Dedifferentiated amniotic fluid mesenchymal stem cell (primary cell): ENCODE data around the gene SLIT1.

ENCODE experiments used
- DNase-seq: peaks from one replicate; pipeline ENCODE4 v3.0.0-alpha.2; 2016; ENCODE audit errors: extremely low spot score

SLIT1 gene

DNA sequence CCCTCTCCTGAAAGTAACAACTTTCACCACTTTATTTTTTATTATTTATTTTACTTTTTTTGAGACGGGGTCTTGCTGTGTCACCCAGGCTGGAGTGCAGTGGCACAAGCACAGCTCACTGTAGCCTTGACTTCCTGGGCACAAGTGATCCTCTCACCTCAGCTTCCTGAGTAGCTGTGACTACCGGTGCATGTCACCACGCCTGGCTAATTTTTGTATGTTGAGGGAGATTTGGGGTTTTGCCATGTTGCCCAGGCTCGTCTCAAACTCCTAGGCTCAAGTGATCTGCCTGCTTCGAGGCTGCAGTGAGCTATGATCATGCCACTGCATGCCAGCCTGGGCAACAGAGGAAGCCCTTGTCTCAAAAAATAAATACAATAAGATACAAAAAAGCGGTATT lies 14.9 kb upstream of the SLIT1 start:
- no peak for DNase-seq

DNA sequence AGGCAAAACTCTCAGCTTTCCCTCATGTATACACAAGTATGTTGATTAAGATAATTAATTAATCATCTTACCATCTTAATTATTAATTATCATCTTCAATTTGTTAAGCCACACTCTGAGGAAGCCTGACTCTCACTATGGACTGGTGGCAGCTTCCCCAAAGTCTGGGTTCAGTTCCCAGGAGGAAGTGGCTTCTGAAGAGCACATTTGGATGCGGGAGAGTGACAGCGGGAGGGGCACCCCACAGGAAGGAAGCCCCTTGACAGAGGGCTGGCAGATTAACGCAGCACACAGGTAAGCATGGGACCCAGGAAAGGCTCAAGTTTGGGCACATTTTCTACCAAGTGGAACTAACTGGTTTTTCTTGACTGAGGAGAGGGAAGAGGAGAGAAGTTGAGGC lies 13.4 kb upstream of the SLIT1 start:
- DNase-seq, result no peak

DNA sequence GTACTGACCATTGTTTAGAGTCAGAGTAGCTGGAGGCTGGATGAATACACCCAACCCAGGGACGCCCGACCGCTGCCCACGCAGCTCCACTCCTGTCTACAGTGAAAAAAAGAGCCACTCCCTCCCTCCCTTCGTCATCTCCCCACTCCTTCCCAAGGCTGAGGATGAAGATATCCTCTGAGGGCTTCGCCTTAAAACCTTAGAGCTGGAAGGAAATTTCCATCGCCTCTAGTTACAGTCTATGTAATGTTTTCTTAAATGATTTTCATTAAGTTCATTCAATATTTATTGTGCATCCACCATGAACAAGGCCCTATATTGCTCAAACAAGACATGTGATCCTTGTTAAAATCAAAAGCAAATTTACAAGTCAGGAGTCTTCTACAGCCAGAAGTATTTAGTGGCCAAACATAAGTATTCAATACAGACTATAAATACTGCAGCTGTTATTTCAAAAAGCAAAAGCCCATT lies 11.3 kb upstream of the SLIT1 start:
- no peak for DNase-seq

DNA sequence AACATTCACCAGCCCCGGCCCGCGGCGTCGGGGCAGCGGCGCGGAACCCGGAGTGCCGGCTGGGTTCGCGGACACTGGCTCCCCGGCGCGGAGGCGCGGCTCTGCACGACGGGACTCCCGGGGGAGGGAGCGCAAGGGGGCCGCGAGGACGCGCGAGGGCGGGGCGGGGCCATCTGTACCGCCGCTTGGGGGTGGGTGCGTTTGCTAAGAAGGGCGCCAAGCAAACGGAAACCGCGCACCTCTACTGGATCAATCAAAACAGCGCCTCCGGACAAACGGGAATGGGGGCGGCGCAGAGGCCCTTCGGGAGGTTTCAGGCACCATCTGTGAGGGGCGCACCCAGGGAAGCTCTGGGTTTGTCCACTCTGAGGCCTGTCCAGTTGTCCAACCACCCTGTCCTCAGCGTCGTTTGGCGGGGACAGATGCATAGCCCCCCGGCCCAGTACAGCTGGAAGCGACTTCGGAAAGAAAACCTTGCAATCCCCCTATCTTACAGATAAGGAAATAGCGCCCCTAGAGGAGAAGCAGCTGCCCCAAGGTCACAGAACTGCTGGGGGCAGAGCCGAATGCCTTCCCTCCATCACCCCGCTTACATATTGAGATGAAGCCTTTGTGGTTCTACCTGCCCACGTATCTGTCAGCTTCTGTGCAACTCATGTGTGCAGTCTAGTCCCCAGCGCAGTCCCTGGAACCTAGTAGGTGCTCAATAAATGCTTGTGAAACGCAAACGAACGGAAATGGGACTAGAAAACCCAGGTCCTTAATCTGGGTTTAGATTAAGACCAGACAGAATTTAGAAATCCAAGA lies 10.7 kb upstream of the SLIT1 start:
- no peak for DNase-seq

DNA sequence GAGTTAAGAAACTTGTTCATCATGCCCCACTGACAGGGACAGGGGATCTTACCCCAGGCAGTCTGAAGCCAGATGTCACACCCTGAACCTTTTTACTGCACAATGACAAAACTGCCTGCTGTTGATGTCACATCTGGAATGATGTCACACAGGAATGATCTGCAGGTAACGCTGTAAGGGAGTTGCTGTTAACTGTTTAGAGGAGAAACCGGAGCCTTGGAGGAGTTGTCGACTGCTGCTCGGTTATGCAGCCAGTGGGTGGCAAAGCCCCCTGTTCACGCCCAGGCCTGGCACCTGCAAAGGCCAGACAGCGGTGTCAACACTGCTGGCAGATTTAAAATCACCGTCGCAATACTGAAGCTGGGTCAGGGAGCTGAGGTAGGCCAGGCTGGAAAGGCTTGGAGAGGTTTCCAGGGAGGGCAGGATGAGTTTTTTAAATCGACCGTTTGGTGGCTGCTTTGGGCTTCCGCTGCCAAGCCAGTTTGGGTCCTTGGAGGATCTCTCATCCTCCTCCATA lies 10.0 kb upstream of the SLIT1 start:
- no peak for DNase-seq

DNA sequence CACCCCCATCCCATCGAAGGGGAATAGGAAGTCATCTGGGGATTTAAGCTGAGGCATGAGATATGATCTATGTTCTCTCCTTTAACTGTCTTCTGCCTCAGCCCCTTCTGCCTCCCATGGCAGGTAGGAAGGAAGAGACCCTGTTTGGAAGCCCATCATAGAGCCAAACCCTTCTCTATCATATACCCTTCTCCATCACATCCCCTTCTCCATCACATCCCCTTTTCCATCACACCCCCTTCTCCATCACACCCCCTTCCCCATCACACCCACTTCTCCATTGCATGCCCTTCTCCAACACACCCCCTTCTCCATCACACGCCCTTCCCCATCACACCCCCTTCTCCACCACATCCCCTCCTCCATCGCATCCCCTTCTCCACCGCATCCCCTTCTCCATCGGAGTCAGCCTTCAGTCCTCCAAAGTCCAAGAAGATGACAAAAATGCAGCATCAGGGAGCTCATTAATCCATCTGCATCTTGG lies 7.2 kb upstream of the SLIT1 start:
- DNase-seq, result no peak

DNA sequence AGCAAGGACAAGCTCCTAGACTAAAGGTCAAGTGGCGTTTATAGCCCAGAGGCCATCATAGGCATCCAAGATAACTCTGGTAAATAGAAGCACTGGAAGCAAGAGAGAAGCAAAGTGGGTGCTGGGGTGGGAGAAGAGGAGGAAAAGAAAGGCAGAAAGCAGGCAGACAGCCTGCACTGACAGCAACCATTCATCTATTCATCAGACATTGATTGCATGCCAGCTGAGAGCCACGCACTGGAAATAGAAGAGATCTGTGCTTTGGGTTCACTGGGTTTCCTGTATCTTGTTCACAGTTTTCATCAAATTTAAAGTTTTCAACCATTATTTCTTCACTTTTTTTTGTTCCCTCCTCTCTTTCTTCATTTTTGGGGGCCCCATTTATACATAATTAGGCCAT lies 4.7 kb upstream of the SLIT1 start:
- no peak for DNase-seq

DNA sequence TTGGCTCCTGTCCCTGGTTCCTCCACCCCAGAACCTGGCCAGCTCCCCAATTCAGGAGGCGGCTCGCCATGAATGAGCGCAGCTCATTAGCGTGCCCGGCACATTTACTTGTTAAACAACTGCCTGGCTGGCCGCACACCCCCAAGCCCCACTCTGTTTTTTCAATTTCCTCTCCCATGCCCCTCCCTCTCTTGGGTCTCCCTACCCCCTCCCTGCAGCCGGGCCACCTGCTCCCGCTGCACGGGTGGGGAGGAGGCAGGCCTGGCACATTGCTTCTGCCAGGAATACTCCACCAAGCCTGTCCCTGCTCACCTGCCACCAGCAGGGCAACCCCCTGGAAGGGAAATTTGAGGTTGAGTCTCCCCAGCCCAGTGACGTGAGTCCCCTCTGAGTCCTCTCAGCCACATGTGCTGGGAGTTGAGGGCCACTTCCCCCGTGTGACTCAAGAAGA lies 2.5 kb upstream of the SLIT1 start:
- no peak for DNase-seq

DNA sequence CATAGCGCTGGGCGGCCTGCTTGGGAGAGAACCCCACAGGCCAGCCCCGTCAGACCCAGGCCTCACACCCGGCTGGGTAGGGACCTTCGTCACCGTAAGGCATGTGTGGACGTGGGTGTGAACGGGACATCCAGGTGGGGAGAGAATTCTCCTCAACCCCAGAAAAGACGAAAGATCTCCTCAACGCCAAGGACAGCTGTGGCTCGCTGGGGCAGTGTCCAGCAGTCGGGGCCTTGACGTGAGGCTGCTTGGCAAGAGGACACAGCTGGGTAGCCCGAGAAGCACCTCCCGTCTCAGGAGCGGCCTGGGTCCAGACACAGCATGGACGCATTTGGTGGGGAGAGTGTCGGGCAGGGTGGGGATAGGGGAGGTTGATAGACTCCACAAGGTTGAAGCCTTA lies 1.2 kb upstream of the SLIT1 start:
- DNase-seq, result no peak

DNA sequence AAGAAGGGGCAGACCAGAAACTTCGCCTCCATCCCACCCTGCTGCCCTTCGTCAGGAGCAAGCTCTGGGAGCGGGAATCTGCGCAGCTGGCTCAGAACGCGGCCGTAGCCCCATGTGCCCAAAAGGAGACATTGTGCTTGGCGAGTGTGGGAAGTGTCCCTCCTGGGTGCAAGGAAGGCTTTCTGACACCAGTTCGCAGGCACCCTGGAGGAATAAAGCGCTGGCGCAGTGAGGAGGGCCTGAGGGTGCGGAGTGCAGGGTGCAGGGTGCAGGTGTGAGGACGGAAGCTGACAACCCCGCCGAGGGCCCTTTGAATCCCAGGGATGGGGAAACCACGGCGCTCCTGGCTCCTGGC lies 811 bp downstream of the SLIT1 start:
- no peak for DNase-seq

DNA sequence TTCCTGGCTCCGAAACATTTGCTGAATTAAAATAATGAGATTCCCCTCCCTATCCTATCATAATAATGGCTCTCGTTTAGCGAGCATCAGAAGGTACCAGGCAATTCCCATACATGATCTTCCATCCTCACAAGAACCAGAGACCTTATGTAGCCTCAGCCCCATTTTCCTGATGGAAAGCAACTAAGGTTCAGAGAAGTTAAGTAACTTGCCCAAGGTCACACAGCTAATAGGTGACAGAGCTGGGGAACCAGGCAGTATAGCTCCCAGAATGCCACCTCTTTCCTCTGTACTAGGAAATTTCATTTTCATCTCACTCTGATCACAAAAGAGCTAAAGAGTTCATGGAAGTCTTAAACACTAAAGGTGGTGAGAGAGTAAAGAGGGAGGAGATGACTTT lies 2.4 kb downstream of the SLIT1 start:
- no peak for DNase-seq

DNA sequence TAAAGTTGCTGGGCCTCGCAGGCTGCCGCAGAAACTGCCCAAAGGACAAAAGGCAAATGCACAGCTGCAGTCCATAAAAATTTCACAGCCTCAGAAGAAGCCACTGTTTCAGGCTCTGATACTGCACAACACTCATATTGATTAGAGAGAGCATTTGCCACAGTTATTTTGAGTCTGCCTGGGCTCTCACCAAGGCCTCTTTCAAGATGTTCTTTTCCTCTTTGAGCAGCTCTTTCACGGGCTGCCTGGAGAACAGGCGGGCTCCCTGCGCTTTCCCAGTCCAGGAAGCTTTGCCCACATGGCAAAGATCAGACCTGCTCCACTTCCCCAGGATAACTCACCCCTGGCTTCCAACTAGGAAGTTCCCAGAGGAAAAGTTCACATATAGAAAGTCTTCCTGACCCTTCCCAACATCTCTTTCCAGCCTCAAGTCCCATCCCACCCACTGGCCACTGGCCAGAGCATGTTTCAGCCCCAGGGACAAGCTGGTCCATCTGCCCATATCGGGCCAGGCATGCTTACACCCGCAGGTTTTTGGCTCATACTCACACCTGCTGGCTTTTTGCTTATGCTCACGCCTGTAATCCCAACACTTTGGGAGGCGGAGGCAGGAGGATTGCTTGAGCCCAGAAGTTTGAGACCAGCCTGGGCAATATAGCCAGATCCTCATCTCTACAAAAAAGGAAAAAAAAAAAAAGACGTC lies 3.3 kb downstream of the SLIT1 start:
- no peak for DNase-seq

DNA sequence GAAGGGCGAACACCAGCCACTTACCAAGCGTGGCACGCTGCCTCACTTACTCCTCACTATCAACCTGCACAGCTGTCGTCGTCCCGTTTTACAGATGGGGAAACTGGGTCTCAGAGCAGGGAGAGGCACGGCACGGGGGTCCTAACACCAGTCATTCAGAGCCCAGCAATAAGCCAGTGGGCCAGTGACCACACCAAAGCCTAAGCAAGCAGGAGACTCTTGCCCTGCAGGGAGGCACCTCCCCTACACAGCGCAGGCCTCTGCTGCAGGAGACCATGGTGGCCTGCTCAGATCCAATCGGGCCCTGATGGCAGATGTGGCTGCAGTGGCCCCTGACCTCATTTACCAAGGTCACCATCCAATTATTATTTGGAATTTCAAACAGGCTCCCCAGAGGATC lies 4.8 kb downstream of the SLIT1 start:
- DNase-seq, result no peak

DNA sequence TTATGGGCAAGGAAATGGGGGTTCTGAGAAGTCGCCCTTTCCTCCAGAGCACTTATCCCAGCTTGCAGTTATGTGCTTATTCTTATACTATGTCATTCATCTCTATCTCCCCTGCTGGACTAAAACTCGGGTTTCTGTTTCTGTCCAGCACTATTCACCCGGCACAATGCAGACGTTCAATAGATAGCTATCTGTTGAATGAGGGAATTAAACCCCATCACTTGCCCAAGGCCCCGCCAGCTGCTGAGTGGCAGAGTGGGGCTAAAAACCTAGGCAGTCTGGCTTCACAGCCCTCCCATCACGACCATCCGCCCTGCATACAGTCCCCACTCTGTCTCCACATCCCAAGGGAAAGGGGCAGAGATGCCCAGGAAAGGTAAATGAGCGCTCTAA lies 5.4 kb downstream of the SLIT1 start:
- no peak for DNase-seq

DNA sequence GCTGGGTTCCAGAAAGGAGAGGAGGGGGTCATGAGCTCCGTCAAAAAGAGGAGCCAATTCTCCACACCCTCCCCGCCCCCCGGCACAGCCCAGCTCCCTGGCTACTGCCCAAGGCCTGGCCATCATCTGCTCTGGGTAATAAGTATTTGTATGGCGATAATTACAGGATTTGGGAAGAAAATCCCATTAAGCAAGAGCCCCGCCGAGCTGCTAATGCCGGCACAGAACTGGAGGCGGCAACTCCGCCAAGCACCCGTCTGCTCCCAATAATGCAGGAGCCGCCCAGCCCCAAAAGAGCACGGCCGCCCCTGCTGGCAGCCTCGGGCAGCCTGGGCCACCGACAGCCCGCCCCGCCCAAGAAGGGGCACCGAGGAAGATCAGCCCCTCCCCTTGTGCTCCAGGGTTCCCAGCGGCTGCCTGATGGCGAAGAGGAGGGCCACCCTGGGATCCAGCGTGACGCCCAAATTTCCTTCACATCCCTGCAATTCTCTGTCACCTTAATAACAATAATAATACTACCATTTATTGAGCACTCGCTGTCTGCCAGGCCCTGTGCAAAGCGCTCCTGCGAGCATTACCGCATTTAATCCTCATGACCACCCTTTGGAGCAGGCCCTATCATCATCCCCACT lies 5.9 kb downstream of the SLIT1 start:
- no peak for DNase-seq

DNA sequence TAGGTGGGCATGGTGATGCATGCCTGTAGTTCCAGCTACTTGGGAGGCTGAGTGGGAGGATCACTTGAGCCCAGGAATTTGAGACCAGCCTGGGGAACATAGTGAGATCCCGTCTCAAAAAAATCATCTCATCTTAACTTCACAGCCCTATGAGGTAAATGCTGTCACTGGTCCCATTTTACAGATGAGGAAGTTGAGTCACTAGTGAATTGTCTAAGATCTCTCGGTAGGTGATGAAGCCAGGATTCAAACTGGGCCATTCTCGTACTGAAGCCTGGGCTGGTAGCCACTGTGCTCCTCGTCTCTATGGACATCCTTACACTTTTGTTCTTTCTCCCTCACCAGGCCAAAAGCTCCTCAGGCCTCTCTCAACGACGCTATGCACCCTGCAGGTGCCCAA lies 6.4 kb downstream of the SLIT1 start:
- DNase-seq, result no peak

DNA sequence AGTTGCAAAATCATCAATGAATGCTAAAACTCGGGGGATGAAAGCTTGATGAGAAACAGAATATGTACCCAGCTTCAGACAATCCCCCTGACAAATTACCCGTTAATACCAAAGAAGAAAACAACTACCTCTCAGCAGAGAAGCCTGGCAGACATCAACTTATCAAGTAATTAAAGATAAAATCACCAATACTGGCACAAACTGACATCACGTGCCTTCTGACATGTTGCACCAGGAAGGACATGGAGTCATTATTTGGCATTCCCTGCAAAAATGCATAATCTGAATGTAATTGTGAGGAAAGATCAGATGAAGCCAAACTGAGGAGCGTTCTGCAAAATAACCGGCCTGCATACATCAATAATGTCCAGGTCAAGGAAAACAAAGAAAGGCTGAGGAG lies 7.7 kb downstream of the SLIT1 start:
- DNase-seq, result no peak

DNA sequence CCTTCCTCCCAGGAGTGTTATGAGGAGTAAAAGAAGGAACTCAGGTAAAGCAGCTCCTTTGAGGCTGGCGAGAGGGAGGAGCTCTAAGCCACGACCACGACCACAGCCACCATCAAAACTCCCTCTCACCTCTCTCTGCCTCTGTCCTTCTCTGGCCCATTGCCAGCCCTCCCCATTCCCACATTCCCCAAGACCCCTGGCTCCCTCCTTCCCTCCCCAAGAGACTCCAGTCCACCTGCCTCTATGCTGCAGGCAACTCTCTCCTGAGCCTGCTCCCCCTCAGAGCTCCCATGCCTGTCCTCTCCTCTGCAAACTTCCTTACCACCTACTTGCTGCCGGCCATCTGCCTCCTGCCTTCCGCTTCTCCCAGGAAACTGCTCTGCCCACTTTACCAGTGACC lies 9.5 kb downstream of the SLIT1 start:
- DNase-seq, result no peak

DNA sequence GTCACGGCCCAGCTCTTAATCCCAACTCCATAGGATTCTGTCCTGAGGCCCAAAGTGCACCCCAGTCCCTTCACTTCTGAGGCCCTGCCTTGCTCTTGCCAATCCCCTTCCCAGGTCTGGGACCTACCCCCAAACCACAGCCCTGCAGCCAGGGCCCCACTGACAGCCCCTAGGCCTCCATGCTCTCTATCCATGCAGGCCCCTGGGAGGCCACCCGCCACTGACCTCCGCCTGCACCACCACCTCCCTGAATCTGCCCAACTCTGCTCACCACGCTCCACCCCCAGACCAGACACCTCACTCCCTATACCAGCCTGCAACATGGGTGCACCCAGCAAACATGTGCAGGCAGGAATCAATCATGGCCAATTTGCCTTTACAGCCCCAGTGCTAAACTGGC lies 10.2 kb downstream of the SLIT1 start:
- DNase-seq, result no peak

DNA sequence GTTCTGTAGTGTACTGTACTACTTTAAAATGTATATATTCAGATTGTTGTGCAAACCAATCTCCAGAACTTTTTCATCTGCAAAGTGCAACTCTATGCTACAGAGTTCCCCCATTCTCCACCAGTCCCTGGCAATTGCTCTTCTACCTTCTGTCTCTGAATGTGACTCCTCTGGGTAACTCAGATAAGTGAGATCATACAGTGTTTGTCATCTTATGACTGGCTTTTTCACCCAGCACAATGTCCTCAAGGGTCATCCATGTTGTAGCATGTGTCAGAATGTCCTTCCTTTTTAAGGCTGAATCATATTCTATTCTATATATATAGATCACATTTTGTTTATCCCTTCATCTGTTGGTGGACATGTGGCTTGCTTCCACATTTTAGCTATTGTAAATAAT lies 10.8 kb downstream of the SLIT1 start:
- no peak for DNase-seq

DNA sequence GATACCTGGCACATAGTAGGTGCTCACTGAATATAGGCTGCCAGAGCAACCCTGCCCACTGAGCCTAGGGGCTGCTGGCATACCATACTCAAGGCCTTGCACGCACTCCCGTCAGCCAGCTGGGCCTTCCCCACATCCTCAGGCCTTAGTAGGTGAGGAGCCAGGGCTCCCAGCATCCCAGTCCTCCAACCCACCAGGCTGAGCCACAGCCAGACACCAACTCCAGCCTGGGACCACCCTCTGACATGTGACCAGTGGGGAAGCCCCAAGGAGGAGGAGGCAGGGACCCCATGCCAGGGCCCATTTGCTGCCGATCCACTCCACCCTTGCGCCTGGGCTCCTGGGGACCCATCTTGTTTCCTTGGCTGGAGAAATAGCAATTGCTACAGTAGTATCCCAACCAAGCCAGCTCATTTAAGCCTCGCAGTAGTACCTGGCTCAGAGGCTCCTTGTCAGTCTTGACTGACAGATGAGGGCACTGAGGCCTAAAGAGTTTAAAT lies 11.4 kb downstream of the SLIT1 start:
- DNase-seq, result no peak

DNA sequence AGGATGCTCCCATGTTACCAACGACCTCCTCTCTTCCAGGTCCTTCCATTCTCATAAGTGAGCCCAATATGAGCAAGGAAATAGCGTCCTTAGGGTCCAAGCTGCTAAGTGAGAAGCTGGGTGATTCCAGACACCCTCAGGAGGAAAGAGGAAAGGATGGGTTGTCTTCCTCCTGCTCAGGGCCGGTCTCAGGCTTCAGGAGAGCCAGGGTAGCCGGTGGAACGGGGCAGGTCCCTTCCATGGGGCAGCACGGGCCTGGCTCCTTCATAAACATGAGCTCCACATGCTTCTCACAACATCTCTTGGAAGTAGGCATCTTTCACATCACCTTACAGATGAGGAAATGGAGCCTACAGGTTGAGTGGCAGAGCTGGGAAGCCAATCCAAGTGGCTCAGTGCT lies 12.7 kb downstream of the SLIT1 start:
- no peak for DNase-seq
